RCC 7860 (cell line): ENCODE data around the gene MMRN2.
A peak's percentile ranks its signal among the peaks of the same experiment; 100 is the strongest.
"Not testable (repeated sequence)": the region's sequence is repeated elsewhere in the genome, so short reads cannot be mapped to it uniquely, and the experiment has no call there.

ENCODE experiments used
- DNase-seq: peaks from one replicate; pipeline ENCODE4 v3.0.0-alpha.2; 2015; ENCODE audit warnings: low spot score
- FAIRE-seq: peaks from 2 replicates; lab custom pipeline; 2012; peaks lifted over from hg19 to GRCh38; lab: Jason Lieb, UNC

The MMRN2 gene, protein sequence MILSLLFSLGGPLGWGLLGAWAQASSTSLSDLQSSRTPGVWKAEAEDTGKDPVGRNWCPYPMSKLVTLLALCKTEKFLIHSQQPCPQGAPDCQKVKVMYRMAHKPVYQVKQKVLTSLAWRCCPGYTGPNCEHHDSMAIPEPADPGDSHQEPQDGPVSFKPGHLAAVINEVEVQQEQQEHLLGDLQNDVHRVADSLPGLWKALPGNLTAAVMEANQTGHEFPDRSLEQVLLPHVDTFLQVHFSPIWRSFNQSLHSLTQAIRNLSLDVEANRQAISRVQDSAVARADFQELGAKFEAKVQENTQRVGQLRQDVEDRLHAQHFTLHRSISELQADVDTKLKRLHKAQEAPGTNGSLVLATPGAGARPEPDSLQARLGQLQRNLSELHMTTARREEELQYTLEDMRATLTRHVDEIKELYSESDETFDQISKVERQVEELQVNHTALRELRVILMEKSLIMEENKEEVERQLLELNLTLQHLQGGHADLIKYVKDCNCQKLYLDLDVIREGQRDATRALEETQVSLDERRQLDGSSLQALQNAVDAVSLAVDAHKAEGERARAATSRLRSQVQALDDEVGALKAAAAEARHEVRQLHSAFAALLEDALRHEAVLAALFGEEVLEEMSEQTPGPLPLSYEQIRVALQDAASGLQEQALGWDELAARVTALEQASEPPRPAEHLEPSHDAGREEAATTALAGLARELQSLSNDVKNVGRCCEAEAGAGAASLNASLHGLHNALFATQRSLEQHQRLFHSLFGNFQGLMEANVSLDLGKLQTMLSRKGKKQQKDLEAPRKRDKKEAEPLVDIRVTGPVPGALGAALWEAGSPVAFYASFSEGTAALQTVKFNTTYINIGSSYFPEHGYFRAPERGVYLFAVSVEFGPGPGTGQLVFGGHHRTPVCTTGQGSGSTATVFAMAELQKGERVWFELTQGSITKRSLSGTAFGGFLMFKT

DNA sequence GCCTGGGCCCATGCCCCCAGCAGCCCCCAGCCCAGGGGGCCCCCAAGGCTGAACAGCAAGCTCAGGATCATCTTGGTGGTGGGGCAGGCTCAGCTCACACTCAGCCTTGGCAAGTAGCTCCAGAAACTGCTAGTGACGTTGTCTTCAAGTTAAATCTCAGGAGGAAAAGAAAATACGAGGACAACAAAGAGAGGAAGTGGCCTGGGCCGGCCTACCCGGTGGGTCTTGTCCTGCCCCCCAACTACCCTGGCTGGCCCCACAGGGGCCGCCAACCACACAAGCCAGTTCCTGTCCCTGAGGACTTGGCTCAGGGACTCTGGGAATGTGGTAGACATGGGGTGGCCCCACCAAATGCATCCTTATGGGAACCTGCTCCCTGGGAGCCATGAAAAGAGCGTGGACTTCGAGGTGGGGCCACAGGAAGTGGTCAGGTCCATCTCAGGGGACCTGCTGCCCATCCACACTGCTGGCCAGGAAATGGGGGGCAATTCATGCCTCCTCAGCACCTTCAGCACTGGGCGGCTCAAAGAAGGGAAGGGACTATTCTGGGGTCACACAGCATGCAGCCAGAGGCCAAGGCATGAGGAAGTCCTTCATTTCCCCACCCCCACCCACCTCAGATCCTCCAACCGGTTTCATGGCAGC lies at the start of gene MMRN2:
TSS of gene MMRN2 (minus strand) at position 145 of the 645 bp plus-strand sequence. CDS start at position 71, 74 bp downstream.
- FAIRE-seq, result no peak
- no peak for DNase-seq

DNA sequence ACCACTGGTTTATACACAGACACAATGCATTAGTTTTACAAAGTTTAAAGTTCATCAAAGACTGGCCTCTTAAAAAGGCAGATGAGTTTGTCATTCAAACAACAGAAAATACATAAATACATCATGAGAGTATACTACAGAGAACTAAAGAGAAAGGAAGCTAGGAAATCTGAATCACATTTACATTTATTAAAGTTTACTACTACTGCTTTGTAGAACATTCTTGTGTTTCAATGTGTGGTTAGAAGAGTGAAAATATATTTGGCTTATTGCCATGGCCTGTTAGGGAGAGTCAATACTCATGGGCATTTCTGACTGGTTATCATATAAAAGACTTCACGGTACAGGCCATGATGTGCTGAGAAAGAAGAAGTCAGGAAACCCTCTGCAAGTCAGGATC lies 49.7 kb upstream of the MMRN2 start:
- FAIRE-seq, DNase-seq: not testable (repeated sequence)

DNA sequence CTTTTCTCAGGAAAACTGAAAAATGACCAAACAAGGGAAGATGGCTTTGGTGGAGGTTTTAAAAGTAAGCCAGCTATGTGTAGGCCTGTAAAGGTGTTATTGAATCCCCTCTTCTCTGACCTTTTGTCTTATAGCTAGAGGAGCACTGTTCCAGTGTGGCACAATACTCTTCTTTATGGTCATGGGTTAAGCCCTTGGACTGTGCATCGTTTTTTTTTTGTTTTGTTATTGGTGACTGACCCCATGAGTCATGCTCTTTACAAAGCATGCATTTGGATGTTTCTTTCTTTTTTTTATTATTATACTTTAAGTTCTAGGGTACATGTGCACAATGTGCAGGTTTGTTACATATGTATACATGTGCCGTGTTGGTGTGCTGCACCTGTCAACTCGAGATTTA lies 43.1 kb upstream of the MMRN2 start:
- FAIRE-seq, result no peak
- DNase-seq, result no peak

DNA sequence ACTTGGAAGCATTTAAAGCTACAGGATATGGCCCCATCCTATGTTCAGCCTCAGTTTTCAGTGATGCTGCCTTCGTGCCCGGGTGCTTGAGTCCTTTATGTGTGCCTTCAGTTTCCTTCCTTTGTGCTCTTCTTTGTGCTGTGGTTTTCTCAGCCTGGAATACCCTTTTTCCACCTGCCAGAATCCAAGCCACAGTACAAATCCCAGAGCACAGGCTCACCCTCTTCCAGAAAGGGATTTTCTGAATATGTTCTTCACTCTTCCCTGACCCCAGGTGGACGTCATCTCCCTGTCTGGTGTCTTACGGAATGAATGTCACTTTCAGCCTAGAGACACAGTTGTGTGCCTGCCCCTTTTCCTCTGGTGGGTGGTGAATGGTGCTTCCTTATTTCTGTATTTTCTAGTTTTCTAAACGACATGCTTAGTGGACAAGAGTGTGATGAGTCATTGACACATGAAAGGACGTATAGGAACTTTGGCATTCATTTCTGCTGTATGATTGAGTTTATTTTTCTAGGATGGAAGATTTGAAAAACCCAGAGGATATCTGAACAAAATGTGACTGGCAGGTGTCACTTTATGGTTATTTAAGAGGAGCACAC lies 42.5 kb upstream of the MMRN2 start:
- DNase-seq, FAIRE-seq: not testable (repeated sequence)

DNA sequence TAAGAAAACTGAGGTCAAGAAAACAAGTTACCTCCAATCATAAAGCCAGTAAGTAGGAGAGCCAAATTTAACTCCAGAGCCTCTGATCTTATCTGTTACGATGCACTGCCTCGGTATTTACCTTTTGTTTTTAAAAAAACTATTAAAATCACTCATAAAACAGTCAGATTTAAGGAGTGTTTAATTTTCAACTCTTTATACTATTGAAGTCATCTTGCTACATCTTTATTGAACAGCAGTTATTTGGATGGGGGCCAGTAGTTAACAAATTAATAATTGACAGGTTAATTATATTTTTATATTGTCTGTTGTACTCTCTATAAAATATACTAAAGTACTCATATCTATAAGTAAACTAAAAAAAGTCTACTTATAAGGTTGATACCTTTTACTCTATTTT lies 35.5 kb upstream of the MMRN2 start:
- FAIRE-seq (peak; percentile 53), DNase-seq (no peak)

DNA sequence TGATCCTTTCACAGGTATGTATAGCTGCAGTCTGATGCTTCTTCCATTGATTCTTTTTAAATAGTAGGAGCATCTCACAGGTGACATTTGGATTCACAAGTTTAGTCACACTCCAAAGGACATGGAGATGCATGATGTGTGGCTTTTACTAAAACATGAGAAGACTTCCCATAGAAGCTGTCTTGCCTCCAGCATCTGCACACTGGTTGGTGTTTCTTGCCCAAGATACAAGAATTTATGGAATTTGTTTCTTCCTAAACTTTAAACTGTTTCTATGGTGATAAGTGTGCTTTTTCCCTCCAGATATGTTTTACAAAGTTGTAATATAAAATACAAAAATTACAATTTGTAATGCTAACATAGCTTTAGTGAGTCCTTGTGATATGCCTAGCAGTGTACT lies 35.0 kb upstream of the MMRN2 start:
- FAIRE-seq (no peak), DNase-seq (no peak)

DNA sequence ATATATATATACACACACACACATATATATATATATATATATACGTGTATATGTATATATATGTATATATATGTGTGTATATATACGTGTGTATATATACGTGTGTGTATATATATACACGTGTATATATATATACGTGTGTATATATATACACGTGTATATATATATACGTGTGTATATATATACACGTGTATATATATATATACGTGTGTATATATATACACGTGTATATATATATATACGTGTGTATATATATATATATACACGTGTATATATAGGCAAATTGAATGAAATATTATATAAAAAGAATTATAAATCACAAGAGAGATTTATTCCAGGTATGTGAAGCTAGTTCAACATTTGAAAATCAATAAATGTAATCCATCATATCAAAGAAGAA lies 33.9 kb upstream of the MMRN2 start:
- FAIRE-seq, result peak; percentile 76
- DNase-seq, result not testable (repeated sequence)

DNA sequence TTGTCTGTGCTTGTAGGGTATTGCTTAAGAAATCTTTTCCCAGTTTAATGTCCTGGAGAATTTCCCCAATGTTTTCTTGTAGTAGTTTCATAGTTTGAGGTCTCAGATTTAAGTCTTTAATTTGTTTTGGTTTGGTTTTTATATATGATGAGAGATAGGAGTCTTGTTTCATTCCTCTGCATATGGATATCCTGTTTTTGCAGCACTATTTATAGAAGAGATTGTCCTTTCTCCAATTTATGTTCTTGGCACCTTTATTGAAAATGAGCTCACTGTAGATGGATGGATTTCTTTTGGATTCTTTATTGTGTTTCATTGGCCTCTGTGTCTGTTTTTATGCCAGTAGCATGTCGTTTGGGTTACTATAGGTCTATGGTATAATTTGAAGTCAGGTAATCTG lies 31.1 kb upstream of the MMRN2 start:
- no peak for FAIRE-seq
- no peak for DNase-seq

DNA sequence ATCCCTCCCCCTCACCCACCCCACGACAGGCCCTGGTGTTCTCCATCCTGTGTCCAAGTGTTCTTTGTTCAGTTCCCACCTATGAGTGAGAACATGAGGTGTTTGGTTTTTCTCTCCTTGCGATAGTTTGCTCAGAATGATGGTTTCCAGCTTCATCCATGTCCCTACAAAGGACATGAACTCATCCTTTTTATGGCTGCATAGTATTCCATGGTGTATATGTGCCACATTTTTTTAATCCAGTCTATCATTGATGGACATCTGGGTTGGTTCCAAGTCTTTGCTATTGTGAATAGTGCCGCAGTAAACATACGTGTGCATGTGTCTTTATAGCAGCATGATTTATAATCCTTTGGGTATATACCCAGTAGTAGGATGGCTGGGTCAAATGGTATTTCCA lies 27.1 kb upstream of the MMRN2 start:
- not testable (repeated sequence) for FAIRE-seq, DNase-seq

DNA sequence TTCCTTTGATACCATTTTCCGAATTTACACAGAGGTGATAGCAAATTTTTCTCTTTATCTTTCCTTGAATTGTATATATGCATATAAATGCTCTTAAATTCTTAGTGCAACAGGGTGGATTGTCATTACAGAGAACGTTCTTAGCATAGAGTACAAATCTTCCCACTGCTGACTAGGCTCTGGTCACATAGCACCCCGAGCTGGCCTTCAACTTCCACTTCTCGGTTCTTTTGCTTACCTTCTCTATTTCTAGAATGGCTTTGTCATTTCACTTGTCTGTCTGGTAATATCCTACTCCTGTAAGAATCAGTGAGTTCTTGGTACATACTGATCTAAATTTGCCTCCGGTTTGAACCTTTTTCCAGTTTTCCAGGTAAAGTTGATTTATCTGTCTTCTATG lies 24.3 kb upstream of the MMRN2 start:
- no peak for FAIRE-seq
- no peak for DNase-seq

DNA sequence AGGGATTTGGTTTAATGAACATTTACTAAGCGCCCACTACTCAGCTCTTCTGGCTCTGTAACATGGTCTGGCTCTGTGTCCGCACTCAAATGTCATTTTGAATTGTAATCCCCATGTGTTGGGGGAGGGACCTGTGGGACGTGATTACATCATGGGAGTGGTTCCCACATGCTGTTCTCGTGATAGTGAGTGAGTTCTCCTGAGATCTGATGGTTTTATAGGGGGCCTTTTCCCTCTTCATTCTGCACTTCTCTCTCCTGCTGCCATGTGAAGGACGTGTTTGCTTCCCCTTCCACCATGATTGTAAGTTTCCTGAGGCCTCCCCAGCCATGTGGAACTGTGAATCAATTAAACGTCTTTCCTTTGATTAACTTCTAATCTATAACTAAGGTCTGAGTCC lies 23.6 kb upstream of the MMRN2 start:
- not testable (repeated sequence) for DNase-seq, FAIRE-seq

DNA sequence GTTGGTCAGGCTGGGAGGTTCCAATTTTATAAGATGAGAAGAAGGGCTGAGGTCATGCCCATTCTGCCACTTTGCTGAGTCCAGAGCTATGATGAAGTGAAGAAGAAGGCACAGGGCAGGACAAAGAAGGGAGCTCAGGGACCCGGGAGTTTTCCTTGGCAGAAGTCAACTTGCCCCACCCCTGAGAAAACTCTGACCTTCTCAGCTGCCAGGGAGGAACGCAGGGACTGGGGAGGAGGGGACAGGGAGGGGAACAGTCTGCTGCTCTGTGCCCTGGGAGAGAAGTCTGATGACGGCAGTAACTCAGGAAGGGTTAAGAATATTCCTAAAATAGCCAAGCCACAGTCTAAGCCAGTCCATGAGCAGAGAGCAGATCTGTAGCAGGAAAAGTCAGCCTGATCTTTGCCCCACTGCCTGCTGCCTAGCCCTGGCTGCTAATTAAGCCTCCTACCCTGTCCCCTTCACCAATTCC lies 22.6 kb upstream of the MMRN2 start:
- DNase-seq, result no peak
- FAIRE-seq, result no peak

DNA sequence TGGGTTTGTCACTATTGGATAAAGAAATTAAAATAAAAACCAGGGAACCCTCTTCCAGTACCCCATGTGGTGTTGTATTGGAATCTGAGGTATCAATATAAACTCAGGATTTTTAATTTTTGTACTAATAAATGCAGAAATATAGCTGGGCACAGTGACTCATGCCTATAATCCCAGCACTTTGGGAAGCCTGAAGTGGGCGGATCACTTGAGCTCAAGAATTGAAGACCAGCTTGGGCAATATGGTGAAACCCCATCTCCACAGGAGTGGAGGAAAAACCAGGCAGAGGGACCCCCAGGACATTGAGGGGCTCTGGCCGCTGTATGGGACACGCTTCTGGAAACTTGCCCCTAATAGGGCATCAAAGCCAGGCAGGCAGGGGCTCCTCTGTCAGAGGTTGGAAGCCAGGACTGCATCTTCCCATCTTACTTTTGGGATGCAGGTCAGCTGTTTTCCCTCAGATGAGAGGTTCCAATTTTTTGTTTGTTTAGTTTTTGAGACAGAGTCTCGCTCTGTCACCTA lies 21.9 kb upstream of the MMRN2 start:
- DNase-seq (no peak), FAIRE-seq (no peak)

DNA sequence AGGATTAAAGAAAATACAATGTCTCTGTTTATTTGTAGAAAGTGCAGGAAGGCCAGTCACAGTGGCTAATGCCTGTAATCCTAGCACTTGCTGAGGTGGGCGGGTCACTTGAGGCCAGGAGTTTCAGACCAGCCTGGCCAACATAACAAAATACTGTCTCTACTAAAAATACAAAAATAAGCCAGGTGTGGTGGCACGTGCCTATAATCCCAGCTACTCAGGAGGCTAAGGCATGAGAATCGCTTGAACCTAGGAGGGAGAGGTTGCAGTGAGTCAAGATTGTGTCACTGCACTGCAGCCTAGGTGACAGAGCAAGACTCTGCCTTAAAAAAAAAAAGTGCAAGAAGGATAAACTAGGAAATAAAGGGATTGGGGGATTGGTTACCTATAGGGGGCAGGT lies 21.0 kb upstream of the MMRN2 start:
- FAIRE-seq, DNase-seq: not testable (repeated sequence)

DNA sequence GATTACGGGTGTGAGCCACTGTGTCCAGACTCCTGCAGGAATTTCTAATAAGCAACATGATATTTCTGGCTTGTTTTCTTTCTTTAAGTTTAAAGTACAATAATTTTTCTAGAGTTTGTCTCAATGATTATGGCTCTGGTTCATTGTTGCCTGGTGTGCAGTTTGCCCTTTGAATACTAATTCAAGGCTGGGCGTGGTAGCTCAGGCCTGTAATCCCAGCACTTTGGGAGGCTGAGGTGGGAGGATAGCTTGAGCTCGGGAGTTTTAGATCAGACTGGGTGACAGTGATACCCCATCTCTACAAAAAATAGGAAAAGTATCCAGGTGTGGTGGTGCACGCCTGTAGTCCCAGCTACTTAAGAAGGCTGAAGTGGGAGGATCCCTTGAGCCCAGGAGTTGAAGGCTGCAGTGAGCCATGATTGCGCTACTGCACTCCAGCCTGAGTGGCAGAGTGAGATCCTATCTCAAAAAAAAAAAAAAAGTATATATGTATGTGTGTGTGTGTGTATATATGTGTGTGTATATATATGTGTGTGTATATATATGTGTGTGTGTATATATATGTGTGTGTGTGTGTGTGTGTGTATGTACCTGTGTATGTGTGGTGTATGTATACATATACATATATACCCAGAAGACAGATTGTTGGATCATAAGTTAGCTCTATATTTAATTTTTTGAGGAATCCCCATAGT lies 19.1 kb upstream of the MMRN2 start:
- FAIRE-seq, result no peak
- DNase-seq, result no peak

DNA sequence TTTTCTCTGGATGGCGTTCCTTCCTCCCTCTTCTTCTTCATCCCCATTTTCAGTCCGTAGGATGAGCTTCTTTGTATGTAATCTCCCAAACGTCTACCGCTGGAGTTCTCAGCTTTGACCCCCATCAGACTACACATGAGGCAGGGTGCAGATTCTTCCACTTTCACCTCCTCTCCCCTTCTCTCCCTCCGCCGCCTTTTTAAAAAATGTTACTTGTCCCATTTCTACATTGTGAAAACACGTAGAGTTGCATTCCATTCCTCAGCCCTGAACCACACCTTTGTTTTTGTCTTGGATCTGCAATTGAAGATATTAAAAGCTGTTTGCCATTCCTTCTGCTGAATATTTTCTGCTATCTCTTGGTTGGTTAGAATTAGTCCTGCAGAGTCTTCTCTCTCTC lies 17.1 kb upstream of the MMRN2 start:
- no peak for FAIRE-seq
- no peak for DNase-seq

DNA sequence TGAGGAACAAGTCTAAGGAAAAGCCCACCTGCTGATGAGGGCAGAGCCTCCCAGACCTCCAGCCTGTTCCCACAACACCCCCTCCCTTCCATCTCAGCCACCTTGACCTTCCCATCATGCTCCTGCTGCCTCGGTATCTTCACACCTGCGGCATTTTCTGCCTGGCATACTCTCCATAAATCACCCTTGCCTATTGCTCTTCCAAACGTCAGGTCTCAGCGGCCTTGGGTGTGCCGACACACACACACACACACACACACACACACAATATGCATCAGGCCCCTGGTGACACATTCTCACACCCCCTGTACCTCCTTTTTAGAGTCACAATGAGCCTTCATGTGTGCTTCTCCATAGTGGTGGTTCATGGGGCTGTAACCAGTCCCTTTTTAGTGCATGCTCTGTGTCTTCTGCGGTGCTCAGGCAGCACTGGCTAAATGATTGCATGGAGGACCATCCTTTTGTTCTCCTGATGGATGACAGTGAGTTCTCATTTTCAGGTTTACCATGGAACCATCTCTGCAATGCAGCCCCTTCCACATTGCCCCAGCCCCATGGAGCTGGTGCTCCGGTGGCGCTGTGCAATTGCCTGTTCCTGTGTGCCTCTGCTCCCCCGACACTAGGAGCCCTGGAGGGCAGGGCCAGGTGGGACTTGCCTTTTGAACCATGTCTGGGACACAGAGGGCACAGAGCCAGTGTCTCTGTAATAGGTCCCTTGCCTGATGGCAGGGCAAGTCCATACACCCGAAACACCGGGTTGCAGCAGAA lies 15.4 kb upstream of the MMRN2 start:
- DNase-seq (no peak), FAIRE-seq (no peak)

DNA sequence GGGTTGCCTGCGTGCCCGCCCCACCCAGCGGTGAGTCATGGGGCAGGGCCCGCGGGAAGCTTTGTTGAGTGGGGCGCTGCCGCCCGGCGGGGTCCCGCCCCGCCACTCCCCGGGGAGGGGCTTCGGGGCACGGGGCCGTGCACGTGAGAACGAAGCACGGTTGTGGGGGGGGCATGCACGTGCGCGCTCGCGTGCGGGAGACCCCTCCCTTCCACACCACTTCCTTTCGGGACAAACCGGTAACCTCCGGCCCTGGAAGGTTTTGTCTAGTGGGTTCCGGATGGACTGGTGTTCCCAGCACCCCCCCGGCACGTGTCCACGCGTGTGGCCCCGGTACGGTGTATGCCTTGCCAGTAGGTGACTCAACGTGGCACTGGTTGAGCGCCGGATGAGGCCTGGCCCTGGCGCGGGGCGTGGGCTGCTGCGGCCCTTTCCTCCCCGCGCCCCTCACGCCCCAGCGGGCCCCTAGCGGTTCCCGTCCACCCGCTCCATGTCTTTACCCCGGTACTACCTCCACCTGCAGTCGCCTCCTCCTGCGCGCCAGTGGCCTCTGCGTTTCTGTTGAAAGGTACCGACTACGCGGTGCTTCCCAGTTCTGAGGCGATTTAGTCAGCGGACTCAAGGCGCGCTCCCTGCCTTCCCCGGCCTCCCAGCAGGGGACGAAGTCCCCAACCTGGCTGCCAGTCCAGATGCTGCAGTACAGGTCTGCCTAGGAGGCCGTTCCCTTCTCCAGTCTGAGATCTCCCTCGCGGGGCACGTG lies 14.0 kb upstream of the MMRN2 start:
- DNase-seq (peak; percentile 76), FAIRE-seq (peak; percentile 50)

DNA sequence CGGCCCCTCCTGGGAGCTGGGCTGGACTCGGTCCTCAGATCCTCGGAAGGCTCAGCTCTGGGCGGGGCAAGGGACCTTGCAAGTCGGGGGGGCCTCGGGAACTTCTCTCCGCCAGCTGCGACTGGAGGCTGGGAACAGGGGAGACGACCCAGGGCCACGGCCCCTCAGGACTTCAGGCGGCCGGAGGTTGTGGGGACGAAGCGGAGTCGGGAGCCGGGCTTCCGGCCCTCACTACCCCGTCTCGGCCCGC lies 13.5 kb upstream of the MMRN2 start:
- no peak for FAIRE-seq
- no peak for DNase-seq
